Body of pancreas (tissue), 4 donors: Measurements from ENCODE around the gene ADAT1. TPM values are rescaled to one million over a fixed set of nuclear protein-coding genes. Genes with fewer than 3 reads are reported as not detected.
"Not testable (repeated sequence)": the region's sequence is repeated elsewhere in the genome, so short reads cannot be mapped to it uniquely, and the experiment has no call there.

ENCODE experiments used
- ATAC-seq: fragments of 150-250 bp; one replicate; pipeline ENCODE4 v1.9.1; 2016
- DNase-seq, 4 donors: peaks; one replicate each; pipeline ENCODE4 v3.0.0-alpha.2; 2019
- H3K27ac ChIP-seq, 4 donors: fragments of 200-600 bp; sonication (generic); 1 replicate in 3 of 4; 2 replicates in 1 of 4; pipeline versions ENCODE4 v1.5.1 to v1.6.1; 2016 to 2019; ENCODE audit warnings: mild to moderate bottlenecking in 1 of 4, mixed read lengths in 1 of 4, moderate library complexity in 1 of 4
- H3K27me3 ChIP-seq, 2 donors: fragments of 200-600 bp; sonication (generic); one replicate each; pipeline ENCODE4 v1.6.0; 2016; ENCODE audit warnings: mild to moderate bottlenecking in 1 of 2
- H3K36me3 ChIP-seq, 2 donors: fragments of 200-600 bp; sonication (generic); replicated peaks in 1 of 2; 2 replicates each; pipeline ENCODE4 v1.5.1; 2016; ENCODE audit warnings: low read depth in 2 of 2; ENCODE audit not compliant: insufficient read depth in 1 of 2
- H3K4me1 ChIP-seq: fragments of 200-600 bp; sonication (generic); one replicate; pipeline ENCODE4 v1.6.0; 2016
- H3K4me3 ChIP-seq, 2 donors: fragments of 200-600 bp; sonication (generic); 1 replicate in 1 of 2; 2 replicates in 1 of 2; pipeline ENCODE4 v1.5.1; 2016 to 2019
- H3K9me3 ChIP-seq, 3 donors: fragments of 200-600 bp; sonication (generic); 1 replicate in 2 of 3; 2 replicates in 1 of 3; pipeline ENCODE4 v1.5.1; 2016
- POLR2A ChIP-seq, 3 donors: fragments of 450-650 bp; IDR thresholded peaks; one replicate each; pipeline ENCODE4 v1.6.1; 2016; ENCODE audit warnings: antibody characterized with exemption in 3 of 3, mild to moderate bottlenecking in 2 of 3
- WGBS, 2 donors: methylation state at CpG; one replicate each; pipeline ENCODE4 v1.1.5; 2017; 5-methylcytosine and 5-hydroxymethylcytosine counted together
- intact Hi-C: fragments of 100-400 bp; cut with DNase I; formaldehyde crosslinking; loops from one replicate; pipeline ENCODE4 v1.15.1; 2023
- total RNA-seq, 2 donors: library from RNA; depleted of rRNA; stranded (reverse); fragments of >200 nt; gene quantifications; one replicate each; pipeline ENCODE4 v1.1.0, GENCODE V29; 2016
- TF ChIP-seq, protein P1 (sequence below), 7 experiments: fragments of 450-650 bp in 4 of 7; fragments of 200-600 bp in 3 of 7; sonication (generic) in 3 of 7; IDR thresholded peaks; one replicate each; pipeline ENCODE4 v1.5.1; 2016 to 2019; ENCODE audit warnings: antibody characterized with exemption in 7 of 7

The ADAT1 gene
- total RNA-seq, 2 donors from 2014 or later: 12.9 to 14.8 TPM

DNA sequence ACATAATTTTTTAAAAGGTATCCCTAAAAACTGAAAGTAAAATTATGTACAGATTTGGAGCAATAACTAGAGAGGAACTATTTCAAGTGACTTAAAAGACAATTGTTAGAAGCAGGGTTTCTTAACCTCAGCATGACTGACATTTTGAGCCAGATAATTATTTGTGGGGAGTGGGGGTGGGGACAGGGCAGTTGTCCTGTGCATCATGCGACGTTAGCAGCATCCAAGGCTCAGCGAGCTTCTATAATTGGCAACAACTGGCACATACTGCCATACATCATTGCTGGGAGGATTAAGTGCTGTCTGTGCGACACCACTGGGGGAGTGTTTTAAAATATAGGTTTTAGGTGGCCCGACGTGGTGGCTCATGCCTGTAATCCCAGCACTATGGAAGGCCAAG is 29.8 kb downstream of the ADAT1 start:
- H3K27me3 ChIP-seq: no peaks in the 10 kb centered on the region
- no peaks in the 10 kb centered on the region for H3K9me3 ChIP-seq
- no peak overlapping the region for H3K27ac ChIP-seq
- no peaks in the 10 kb centered on the region for H3K36me3 ChIP-seq
- no peak overlapping the region for H3K4me3 ChIP-seq
- H3K4me1 ChIP-seq: no peaks in the 10 kb centered on the region
- TF ChIP-seq POLR2A (IDR thresholded peaks at IDR 0.05): no peak
- TF ChIP-seq, protein P1, sequence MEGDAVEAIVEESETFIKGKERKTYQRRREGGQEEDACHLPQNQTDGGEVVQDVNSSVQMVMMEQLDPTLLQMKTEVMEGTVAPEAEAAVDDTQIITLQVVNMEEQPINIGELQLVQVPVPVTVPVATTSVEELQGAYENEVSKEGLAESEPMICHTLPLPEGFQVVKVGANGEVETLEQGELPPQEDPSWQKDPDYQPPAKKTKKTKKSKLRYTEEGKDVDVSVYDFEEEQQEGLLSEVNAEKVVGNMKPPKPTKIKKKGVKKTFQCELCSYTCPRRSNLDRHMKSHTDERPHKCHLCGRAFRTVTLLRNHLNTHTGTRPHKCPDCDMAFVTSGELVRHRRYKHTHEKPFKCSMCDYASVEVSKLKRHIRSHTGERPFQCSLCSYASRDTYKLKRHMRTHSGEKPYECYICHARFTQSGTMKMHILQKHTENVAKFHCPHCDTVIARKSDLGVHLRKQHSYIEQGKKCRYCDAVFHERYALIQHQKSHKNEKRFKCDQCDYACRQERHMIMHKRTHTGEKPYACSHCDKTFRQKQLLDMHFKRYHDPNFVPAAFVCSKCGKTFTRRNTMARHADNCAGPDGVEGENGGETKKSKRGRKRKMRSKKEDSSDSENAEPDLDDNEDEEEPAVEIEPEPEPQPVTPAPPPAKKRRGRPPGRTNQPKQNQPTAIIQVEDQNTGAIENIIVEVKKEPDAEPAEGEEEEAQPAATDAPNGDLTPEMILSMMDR (IDR thresholded peaks at IDR 0.05): no peak
- WGBS, 2 donors: 93 to 96% methylated on average over 6 of the region's 6 CpGs
- DNase-seq: no peak
- intact Hi-C loops: no loop called here
- no peak for ATAC-seq

DNA sequence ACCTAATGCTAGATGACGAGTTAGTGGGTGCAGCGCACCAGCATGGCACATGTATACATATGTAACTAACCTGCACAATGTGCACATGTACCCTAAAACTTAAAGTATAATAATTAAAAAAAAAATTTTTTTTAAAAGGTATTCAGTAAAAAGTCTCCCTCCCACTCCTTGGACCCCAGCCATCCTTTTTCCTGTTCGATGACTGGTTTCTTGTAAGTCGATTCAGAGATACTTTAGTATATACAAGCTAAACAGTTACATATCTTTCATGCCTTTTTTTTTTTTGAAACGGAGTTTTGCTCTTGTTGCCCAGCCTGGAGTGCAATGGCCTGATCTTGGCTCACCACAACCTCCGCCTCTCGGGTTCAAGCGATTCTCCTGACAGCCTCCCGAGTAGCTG is 31.2 kb downstream of the ADAT1 start:
- H3K27ac ChIP-seq, H3K27me3 ChIP-seq, ATAC-seq, H3K9me3 ChIP-seq, H3K4me1 ChIP-seq, intact Hi-C loops, DNase-seq, H3K36me3 ChIP-seq, H3K4me3 ChIP-seq: not testable (repeated sequence)
- 75 to 79% methylated on average over 9 of the region's 9 CpGs for WGBS, 2 donors

DNA sequence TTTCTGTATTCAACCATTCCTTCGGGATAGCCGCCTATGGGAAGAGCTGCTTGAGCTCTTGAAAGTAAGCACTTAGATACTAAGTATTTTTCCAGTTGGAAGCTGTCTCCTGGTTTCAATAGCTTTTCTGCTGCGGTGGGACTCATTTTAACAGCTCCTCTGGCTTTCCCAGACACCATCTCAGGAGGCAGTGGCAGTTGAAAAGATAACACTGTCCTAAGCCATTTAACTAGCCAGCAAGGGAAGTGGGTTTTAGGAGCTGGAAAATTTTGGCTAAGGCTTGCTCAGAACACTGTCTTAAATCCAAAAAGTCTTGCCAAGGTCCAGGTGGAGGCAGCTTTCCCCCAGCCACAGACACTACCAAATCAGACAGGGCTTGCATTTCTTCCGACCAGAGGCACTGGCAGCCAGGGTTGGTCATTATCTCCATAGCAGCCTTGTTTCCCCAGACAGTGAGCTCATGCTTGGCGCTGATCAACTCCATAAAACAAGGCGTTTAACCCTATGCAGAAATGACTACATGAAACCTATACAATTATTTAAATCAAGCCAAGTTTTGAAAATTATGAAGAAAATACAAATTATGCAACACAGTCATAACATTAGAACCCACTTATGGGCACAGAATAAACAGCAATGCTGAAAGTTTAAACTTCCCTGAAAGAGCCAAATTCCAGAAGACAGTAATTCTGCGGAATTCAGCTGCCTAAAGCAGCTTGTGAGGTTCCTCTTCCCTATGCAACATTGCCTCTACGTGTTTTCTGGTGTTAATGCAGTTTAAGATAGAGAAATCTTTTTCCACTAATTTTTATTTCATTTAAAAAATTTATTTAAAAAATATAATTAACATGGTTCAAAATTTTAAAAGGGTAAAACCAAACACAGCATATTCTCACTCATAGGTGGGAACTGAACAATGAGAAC is 31.9 kb downstream of the ADAT1 start:
- no peak overlapping the region for H3K27ac ChIP-seq
- no peaks in the 10 kb centered on the region for H3K27me3 ChIP-seq
- H3K4me1 ChIP-seq: no peaks in the 10 kb centered on the region
- DNase-seq (peak in 3 of 4 donors; percentile 14 to 31 (median 19)), ATAC-seq (peak; percentile 56)
- TF ChIP-seq POLR2A (IDR thresholded peaks at IDR 0.05): no peak
- TF ChIP-seq, protein P1 (IDR thresholded peaks at IDR 0.05): no peak
- intact Hi-C loops: no loop called here
- H3K4me3 ChIP-seq: no peak overlapping the region
- WGBS, 2 donors: 73 to 74% methylated on average over 8 of the region's 8 CpGs
- no peaks in the 10 kb centered on the region for H3K36me3 ChIP-seq
- no peaks in the 10 kb centered on the region for H3K9me3 ChIP-seq

DNA sequence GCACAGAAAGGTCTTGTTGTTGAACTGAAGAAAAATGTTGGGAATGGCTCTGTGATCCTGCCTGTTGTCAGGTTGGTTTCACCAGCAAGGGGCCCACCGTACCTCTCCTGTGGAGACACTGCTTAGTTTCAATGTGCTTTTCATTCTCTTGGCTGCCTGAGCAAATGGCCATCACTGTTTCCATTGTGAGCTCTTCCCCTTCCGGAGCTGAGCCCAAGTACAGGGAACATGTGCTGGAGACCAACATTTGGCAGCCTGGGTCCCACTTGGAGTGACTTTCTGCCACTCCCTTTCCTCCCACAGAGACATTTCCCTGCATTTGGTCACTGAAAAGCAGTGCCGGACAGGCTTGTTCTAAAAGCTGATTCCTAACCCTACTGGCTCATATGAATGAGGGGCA is 33.8 kb downstream of the ADAT1 start:
- no peak overlapping the region for H3K27ac ChIP-seq
- TF ChIP-seq POLR2A (IDR thresholded peaks at IDR 0.05): no peak
- TF ChIP-seq, protein P1 (IDR thresholded peaks at IDR 0.05): no peak
- no peaks in the 10 kb centered on the region for H3K36me3 ChIP-seq
- no peak overlapping the region for H3K4me3 ChIP-seq
- H3K27me3 ChIP-seq: no peaks in the 10 kb centered on the region
- H3K9me3 ChIP-seq: no peaks in the 10 kb centered on the region
- intact Hi-C loops: no loop called here
- DNase-seq (no peak), ATAC-seq (peak; percentile 48)
- no peaks in the 10 kb centered on the region for H3K4me1 ChIP-seq
- WGBS, 2 donors: 90 to 93% methylated on average over 3 of the region's 3 CpGs

DNA sequence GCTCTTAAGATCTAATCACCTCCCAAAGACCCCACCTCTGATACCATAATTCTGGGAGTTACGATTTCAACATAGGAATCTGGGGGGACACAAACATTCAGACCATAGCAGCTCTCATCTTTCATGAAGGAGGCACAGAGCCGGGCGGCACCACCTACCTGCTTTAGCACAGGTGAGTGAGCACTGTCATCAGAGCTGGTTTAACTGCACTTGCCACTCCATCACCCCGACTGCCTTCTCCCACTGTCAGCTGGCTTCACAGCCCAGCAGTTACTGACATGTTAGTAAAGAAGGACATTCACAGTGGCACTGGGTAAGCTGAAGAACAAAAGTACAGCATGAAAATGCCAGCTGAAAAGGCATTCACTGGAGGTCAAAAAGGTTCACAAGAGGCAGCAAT is 34.4 kb downstream of the ADAT1 start:
- H3K27me3 ChIP-seq: no peaks in the 10 kb centered on the region
- no peaks in the 10 kb centered on the region for H3K9me3 ChIP-seq
- H3K36me3 ChIP-seq: no peaks in the 10 kb centered on the region
- no peak overlapping the region for H3K27ac ChIP-seq
- intact Hi-C loops: no loop called here
- H3K4me3 ChIP-seq: no peak overlapping the region
- DNase-seq (no peak), ATAC-seq (no peak)
- WGBS, 2 donors: 99 to 100% methylated on average over 4 of the region's 4 CpGs
- no peaks in the 10 kb centered on the region for H3K4me1 ChIP-seq
- TF ChIP-seq, protein P1 (IDR thresholded peaks at IDR 0.05): no peak
- no peak for TF ChIP-seq POLR2A (IDR thresholded peaks at IDR 0.05)
